A673 (cell line): Measurements from ENCODE around the gene PFAS. TPM values are rescaled to one million over a fixed set of nuclear protein-coding genes. Genes with fewer than 3 reads are reported as not detected.

Source experiments
- BruUV-seq: library from RNA; stranded (reverse); fragments of 400-500 nt; replicated peaks from 2 replicates; lab custom pipeline; 2021; lab: Mats Ljungman, UMichigan
- CTCF ChIA-PET: fragments of 300-600 bp; sonication (Branson Sonifier 250); formaldehyde crosslinking; loops from one replicate; lab custom pipeline; 2022; ENCODE audit warnings: antibody characterized with exemption; lab: Charles Lee
- POLR2A ChIA-PET: fragments of 300-600 bp; sonication (Branson Sonifier 250); formaldehyde crosslinking; loops from one replicate; lab custom pipeline; 2022; ENCODE audit warnings: antibody characterized with exemption; ENCODE audit not compliant: low non-redundant PET; lab: Charles Lee
- DNase-seq: peaks from one replicate; pipeline ENCODE4 v3.0.0-alpha.2; 2015; ENCODE audit warnings: low spot score
- H3K27ac ChIP-seq: fragments of 200-600 bp; sonication (generic); 2 replicates; pipeline ENCODE4 v1.5.1; 2016; ENCODE audit warnings: mixed run types, low read depth, mild to moderate bottlenecking, mixed read lengths, antibody characterized with exemption, low read length; ENCODE audit not compliant: poor library complexity, severe bottlenecking
- H3K27me3 ChIP-seq: fragments of 200-600 bp; sonication (generic); replicated peaks from 2 replicates; pipeline ENCODE4 v1.6.1; 2017; ENCODE audit warnings: mixed run types, low read depth, mild to moderate bottlenecking, mixed read lengths, antibody characterized with exemption, low read length; ENCODE audit not compliant: insufficient read depth, poor library complexity
- H3K36me3 ChIP-seq: fragments of 200-600 bp; sonication (generic); 2 replicates; pipeline ENCODE4 v1.6.1; 2016; ENCODE audit warnings: mixed run types, mild to moderate bottlenecking, mixed read lengths, antibody characterized with exemption, low read length; ENCODE audit not compliant: insufficient read depth, poor library complexity, severe bottlenecking
- H3K4me1 ChIP-seq: fragments of 200-600 bp; sonication (generic); 2 replicates; pipeline ENCODE4 v1.6.1; 2017; ENCODE audit warnings: mixed run types, mild to moderate bottlenecking, mixed read lengths, antibody characterized with exemption, low read length; ENCODE audit not compliant: insufficient read depth, poor library complexity, severe bottlenecking
- H3K4me3 ChIP-seq: fragments of 200-600 bp; sonication (generic); 2 replicates; pipeline ENCODE4 v1.5.1; 2016; ENCODE audit warnings: low read depth, mixed run types, mild to moderate bottlenecking, mixed read lengths, low read length; ENCODE audit not compliant: poor library complexity, severe bottlenecking
- H3K9me3 ChIP-seq: fragments of 200-600 bp; sonication (generic); 2 replicates; pipeline ENCODE4 v1.6.1; 2016; ENCODE audit warnings: mixed run types, low read depth, mild to moderate bottlenecking, mixed read lengths, antibody characterized with exemption, low read length; ENCODE audit not compliant: poor library complexity, severe bottlenecking
- CTCF ChIP-seq: fragments of 300-800, 200-600 bp; sonication (generic); conservative IDR thresholded peaks from 2 replicates; pipeline ENCODE4 v1.5.1; 2017; ENCODE audit warnings: low read depth, mild to moderate bottlenecking, antibody characterized with exemption, low read length, moderate library complexity, mixed read lengths
- EZH2 ChIP-seq: fragments of 200-600 bp; sonication (generic); IDR thresholded peaks from 2 replicates; pipeline ENCODE4 v1.6.1; 2017; ENCODE audit warnings: borderline replicate concordance, low read depth, mild to moderate bottlenecking, mixed read lengths, antibody characterized with exemption, low read length; ENCODE audit not compliant: poor library complexity, severe bottlenecking
- intact Hi-C: fragments of 100-400 bp; cut with micrococcal nuclease; formaldehyde crosslinking; loops from one replicate; pipeline ENCODE4 v1.10.0; 2022; ENCODE audit not compliant: unreplicated experiment
- total RNA-seq: library from RNA; stranded (reverse); gene quantifications from 2 replicates; pipeline ENCODE4 v1.2.3, GENCODE V29; 2021

Gene PFAS
- total RNA-seq, 1 experiment from 2014 or later, result 165 TPM

- Histone ChIP-seq H3K27me3 (no peaks in the 10 kb centered on the region), H3K36me3 (peaks cover 62% of the 10 kb centered on the region), H3K4me1 (no peaks in the 10 kb centered on the region), H3K4me3 (no peak overlapping the region), H3K27ac (no peak overlapping the region), H3K9me3 (no peaks in the 10 kb centered on the region)
- intact Hi-C loops, result no loop called here
- TF ChIP-seq CTCF (no peak), EZH2 (no peak)
- CTCF ChIA-PET, result no interaction called here
- DNase-seq, result no peak
- BruUV-seq, result no TSS peak
- POLR2A ChIA-PET, result no interaction called here
Measured at GRCh38 chr17:8256691-8257090, 7.6 kb downstream of the PFAS start.

GRCh38 chr17:8257801-8258200, 8.7 kb downstream of the PFAS start:
- intact Hi-C loops, result no loop called here
- BruUV-seq, result no TSS peak
- Histone ChIP-seq H3K9me3 (no peaks in the 10 kb centered on the region), H3K4me3 (no peak overlapping the region), H3K27me3 (no peaks in the 10 kb centered on the region), H3K36me3 (peaks cover 73% of the 10 kb centered on the region), H3K27ac (no peak overlapping the region), H3K4me1 (no peaks in the 10 kb centered on the region)
- CTCF ChIA-PET, result no interaction called here
- TF ChIP-seq CTCF (no peak), EZH2 (no peak)
- DNase-seq, result no peak
- POLR2A ChIA-PET, result no interaction called here

DNA sequence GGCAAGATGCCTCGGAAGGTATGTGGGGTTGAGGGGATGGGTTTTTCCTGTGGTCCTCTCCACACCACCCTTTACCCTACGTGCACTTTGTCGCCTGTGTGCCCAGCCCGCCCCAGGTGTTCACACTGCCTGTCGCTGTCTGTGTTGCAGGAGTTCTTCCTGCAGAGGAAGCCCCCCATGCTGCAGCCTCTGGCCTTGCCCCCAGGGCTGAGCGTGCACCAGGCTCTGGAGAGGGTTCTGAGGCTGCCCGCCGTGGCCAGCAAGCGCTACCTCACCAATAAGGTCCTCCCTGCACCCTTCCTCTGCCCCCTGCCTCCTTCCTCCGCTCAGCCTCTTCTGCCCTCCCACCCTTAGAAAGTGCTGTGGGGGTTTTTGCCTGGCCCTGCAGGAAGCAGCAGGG, 15.2 kb downstream of the PFAS start:
- no peak for DNase-seq
- no peaks in the 10 kb centered on the region for H3K4me1 ChIP-seq
- BruUV-seq, result no TSS peak
- H3K36me3 ChIP-seq, result peaks cover 84% of the 10 kb centered on the region
- no peak overlapping the region for H3K4me3 ChIP-seq
- no peaks in the 10 kb centered on the region for H3K27me3 ChIP-seq
- TF ChIP-seq CTCF (no peak), EZH2 (no peak)
- H3K9me3 ChIP-seq, result no peaks in the 10 kb centered on the region
- H3K27ac ChIP-seq, result no peak overlapping the region
- ChIA-PET POLR2A (interaction anchor here (0.6 kb wide), 2 partner anchors 9 to 329 kb away, joined by 3 to 7 read pairs; no protein-coding TSS in a partner anchor), CTCF (no interaction called here)
- intact Hi-C loops, result no loop called here
